GM12878 (cell line): ENCODE measurements around the gene STARD13. TPM values are rescaled to one million over a fixed set of nuclear protein-coding genes. Genes with fewer than 3 reads are reported as not detected.

Experiments used
- ATAC-seq: fragments of 200-7000 bp; cut with Tn5 transposase; 3 replicates; pipeline ENCODE4 v1.9.1; 2020; ENCODE audit warnings: mild to moderate bottlenecking, moderate library complexity
- BruUV-seq: library from RNA; stranded (reverse); fragments of 400-500 nt; replicated peaks from 2 replicates; lab custom pipeline; 2021; lab: Mats Ljungman, UMichigan
- CTCF ChIA-PET: fragments of 300-600 bp; sonication (Branson Sonifier 250); formaldehyde crosslinking; extraction: SDS; loops from one replicate; lab custom pipeline; 2021; ENCODE audit warnings: inconsistent platforms; lab: Yijun Ruan, JAX
- POLR2A ChIA-PET: fragments of 350-600 bp; formaldehyde crosslinking; extraction: SDS; loops from one replicate; lab custom pipeline; 2021; ENCODE audit warnings: inconsistent platforms; lab: Charles Lee
- RAD21 ChIA-PET: fragments of 300-600 bp; sonication (Branson Sonifier 250); formaldehyde crosslinking; loops from one replicate; lab custom pipeline; 2023; ENCODE audit warnings: antibody characterized with exemption; ENCODE audit not compliant: unreplicated experiment; lab: Charles Lee
- SMC1A ChIA-PET: fragments of 300-600 bp; sonication (Branson Sonifier 250); formaldehyde crosslinking; loops from one replicate; lab custom pipeline; 2023; ENCODE audit not compliant: unreplicated experiment, uncharacterized antibody; lab: Charles Lee
- DNase-seq: peaks from one replicate; pipeline ENCODE4 v3.0.0-alpha.2; 2011; ENCODE audit warnings: low read depth, low spot score
- FAIRE-seq: peaks from 3 replicates; lab custom pipeline; 2011; peaks lifted over from hg19 to GRCh38; lab: Jason Lieb, UNC
- H2AFZ ChIP-seq: 2 replicates; pipeline ENCODE4 v1.6.0; 2011; ENCODE audit warnings: low read depth, low read length, control low read depth; ENCODE audit not compliant: control insufficient read depth
- H3K27ac ChIP-seq: 2 replicates; pipeline ENCODE4 v1.5.1; 2011; ENCODE audit warnings: control low read depth; ENCODE audit not compliant: control insufficient read depth, insufficient read depth
- H3K27me3 ChIP-seq, 2 experiments: replicated peaks in 1 of 2; 2 replicates each; pipeline versions ENCODE4 v1.6.0 to v1.6.1; 2011; ENCODE audit warnings: low read length in 1 of 2; ENCODE audit not compliant: control insufficient read depth in 2 of 2, insufficient read depth in 2 of 2
- H3K36me3 ChIP-seq, 2 experiments: 2 replicates each; pipeline ENCODE4 v1.5.1; 2011; ENCODE audit warnings: low read length in 1 of 2; ENCODE audit not compliant: control insufficient read depth in 2 of 2, insufficient read depth in 2 of 2
- H3K4me1 ChIP-seq: 2 replicates; pipeline ENCODE4 v1.6.1; 2011; ENCODE audit warnings: mild to moderate bottlenecking, low read length, moderate library complexity, mixed read lengths; ENCODE audit not compliant: control insufficient read depth, insufficient read depth
- H3K4me2 ChIP-seq: 2 replicates; pipeline ENCODE4 v1.6.0; 2011; ENCODE audit warnings: control low read depth; ENCODE audit not compliant: control insufficient read depth, insufficient read depth
- H3K4me3 ChIP-seq: fragments of 200-600 bp; sonication (generic); 2 replicates; pipeline ENCODE4 v1.5.1; 2016
- H3K79me2 ChIP-seq: 2 replicates; pipeline ENCODE4 v1.6.0; 2011; ENCODE audit warnings: low read length; ENCODE audit not compliant: control insufficient read depth, insufficient read depth
- H3K9ac ChIP-seq: 2 replicates; pipeline ENCODE4 v1.8.0; 2011; ENCODE audit warnings: low read length, control low read depth, mixed read lengths; ENCODE audit not compliant: control insufficient read depth, insufficient read depth
- H3K9me3 ChIP-seq: replicated peaks from 3 replicates; pipeline ENCODE4 v1.5.1; 2011; ENCODE audit warnings: mild to moderate bottlenecking, low read length; ENCODE audit not compliant: control insufficient read depth, insufficient read depth
- H4K20me1 ChIP-seq: 2 replicates; pipeline ENCODE4 v1.6.0; 2011; ENCODE audit not compliant: control insufficient read depth, insufficient read depth
- BHLHE40 ChIP-seq, 2 experiments: fragments of 450-650 bp in 1 of 2; IDR thresholded peaks; 2 replicates each; pipeline ENCODE4 v1.6.1; 2011 to 2017; ENCODE audit warnings: low read depth in 2 of 2, borderline replicate concordance in 1 of 2, improper control_type of control experiment in 1 of 2, low read length in 1 of 2, mild to moderate bottlenecking in 1 of 2
- CBX5 ChIP-seq: sonication (generic); IDR thresholded peaks from 2 replicates; pipeline ENCODE4 v1.6.1; 2016; ENCODE audit warnings: low read depth, moderate library complexity, mild to moderate bottlenecking, inconsistent platforms
- FOXK2 ChIP-seq: fragments of 450-650 bp; IDR thresholded peaks from 2 replicates; pipeline ENCODE4 v1.6.1; 2017; ENCODE audit warnings: mild to moderate bottlenecking, moderate library complexity
- NFYB ChIP-seq: IDR thresholded peaks from 2 replicates; pipeline ENCODE4 v1.6.1; 2011; ENCODE audit warnings: low read depth, mild to moderate bottlenecking, low read length, improper control_type of control experiment, moderate library complexity; ENCODE audit not compliant: insufficient read depth
- USF2 ChIP-seq: IDR thresholded peaks from 2 replicates; pipeline ENCODE4 v1.6.1; 2011; ENCODE audit warnings: low read depth, low read length, improper control_type of control experiment, borderline replicate concordance
- ZBTB4 ChIP-seq: fragments of 450-650 bp; formaldehyde crosslinking; IDR thresholded peaks from 2 replicates; pipeline ENCODE4 v1.4.0; 2022; ENCODE audit warnings: mild to moderate bottlenecking, moderate library complexity
- WGBS: methylation state at CpG from one replicate; pipeline ENCODE4 v1.1.6; 2016; ENCODE audit warnings: low lambda C conversion rate; ENCODE audit not compliant: insufficient replicate concordance, insufficient coverage; ENCODE audit errors: missing lambda C conversion rate; 5-methylcytosine and 5-hydroxymethylcytosine counted together
- in situ Hi-C: fragments of 300-500 bp; cut with MboI; formaldehyde crosslinking; loops from 9 replicates; pipeline ENCODE4 v1.14.3; 2018; ENCODE audit warnings: mixed read lengths
- intact Hi-C: fragments of 100-400 bp; cut with micrococcal nuclease; formaldehyde crosslinking; loops from one replicate; pipeline ENCODE4 v1.14.2; 2022; ENCODE audit not compliant: unreplicated experiment
- polyA plus RNA-seq, 11 experiments: library from polyadenylated mRNA; depleted of rRNA in 4 of 11; unstranded in 6 of 11; stranded (reverse) in 5 of 11; fragments of >200 nt; fragmentation: Nextera tagmentation in 4 of 11; fragmentation: Illumina TruSeq in 1 of 11; extraction: Ambion mirVana in 4 of 11; extraction: Trizol in 1 of 11; gene quantifications; 1 replicate in 1 of 11; 2 replicates in 10 of 11; pipeline versions ENCODE4 v1.2.1 to v1.2.3, GENCODE V29; 2011 to 2016; ENCODE audit warnings: inconsistent platforms in 2 of 11, missing spikeins in 2 of 11, low read depth in 1 of 11
- total RNA-seq, 4 experiments: library from RNA; depleted of rRNA in 3 of 4; stranded (reverse); fragments of >200 nt in 3 of 4; fragmentation: Illumina TruSeq in 1 of 4; extraction: Trizol in 1 of 4; gene quantifications; 2 replicates each; pipeline versions ENCODE4 v1.2.1 to v1.2.3, GENCODE V29; 2013 to 2021

STARD13 gene
- total and polyA plus RNA-seq, 10 of the 15 experiments (the other 5 are each of a cell fraction or from before 2014, with no cell fraction given), result 4.0 to 41.6 (median 10.1) TPM

DNA sequence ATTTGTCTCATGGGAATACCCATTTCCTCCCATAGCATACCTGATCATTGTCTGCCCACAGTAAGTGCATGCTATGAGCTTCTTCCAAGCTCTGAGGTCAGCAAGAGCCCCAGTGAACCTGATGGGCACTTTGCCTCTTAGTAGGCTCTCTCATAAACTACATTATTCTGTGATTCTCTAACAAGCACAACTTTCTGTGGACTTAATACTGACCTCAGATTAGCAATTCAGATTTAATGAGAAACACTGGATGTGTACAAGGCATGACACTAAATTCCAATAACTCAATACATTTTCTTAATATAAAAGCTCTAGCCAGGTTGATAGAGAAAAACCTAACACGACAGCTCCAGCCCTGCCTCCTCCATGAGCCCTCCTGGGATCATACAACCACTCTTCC, 23.3 kb upstream of the STARD13 start:
- CTCF ChIA-PET, result no interaction called here
- WGBS, result 77% methylated on average over 1 of the region's 1 CpG
- FAIRE-seq (no peak), DNase-seq (no peak)
- Histone ChIP-seq H3K79me2 (no peaks in the 10 kb centered on the region), H3K9me3 (no peaks in the 10 kb centered on the region; the same call in 2 of the 3 replicates), H3K4me2 (no peak overlapping the region), H3K27ac (no peak overlapping the region), H3K9ac (no peak overlapping the region), H2AFZ (no peak overlapping the region), H3K36me3 (no peaks in the 10 kb centered on the region), H4K20me1 (no peaks in the 10 kb centered on the region)
- no TSS peak for BruUV-seq
- in situ Hi-C loops, result no loop called here
- intact Hi-C loops, result no loop called here
- TF ChIP-seq USF2, result no peak
- TF ChIP-seq CBX5, result no peak
- TF ChIP-seq ZBTB4, result no peak
- no peak for TF ChIP-seq FOXK2
- TF ChIP-seq BHLHE40 (IDR thresholded peaks at IDR 0.05; ENCODE audit: borderline replicate concordance in 1 of 2, low read depth in 2 of 2, low read length in 1 of 2), result no peak
- no peak for TF ChIP-seq NFYB
- TF ChIP-seq, all 136 proteins: peak for 0
- no peak overlapping the region for H3K4me3 ChIP-seq
- ATAC-seq, result no peak
- SMC1A ChIA-PET, result interaction anchor here (1.4 kb wide), 1 partner anchor 24 kb away, joined by 4 read pairs; no protein-coding TSS in a partner anchor
- RAD21 ChIA-PET, result no interaction called here
- H3K27me3 ChIP-seq, result no peaks in the 10 kb centered on the region
- H3K4me1 ChIP-seq, result no peaks in the 10 kb centered on the region
- POLR2A ChIA-PET, result interaction anchor here (1.2 kb wide), 1 partner anchor 10 kb away, joined by 4 read pairs; no protein-coding TSS in a partner anchor
